ENCODE results near the gene FMNL2. TPM values are rescaled to one million over a fixed set of nuclear protein-coding genes. Genes with fewer than 3 reads are reported as not detected.

The FMNL2 gene
- total and polyA plus RNA-seq, 2 experiments from 2014 or later = 5.1 to 11.7 TPM

- Histone ChIP-seq H3K36me3 (no peaks in the 10 kb centered on the region), H3K4me1 (ENCODE audit: low read depth) (no peaks in the 10 kb centered on the region), H3K4me3 (no peak overlapping the region), H3K27ac (no peak overlapping the region), H3K9me3 (ENCODE audit: low read depth) (no peaks in the 10 kb centered on the region), H3K27me3 (no peaks in the 10 kb centered on the region)
- TF ChIP-seq, protein P1, sequence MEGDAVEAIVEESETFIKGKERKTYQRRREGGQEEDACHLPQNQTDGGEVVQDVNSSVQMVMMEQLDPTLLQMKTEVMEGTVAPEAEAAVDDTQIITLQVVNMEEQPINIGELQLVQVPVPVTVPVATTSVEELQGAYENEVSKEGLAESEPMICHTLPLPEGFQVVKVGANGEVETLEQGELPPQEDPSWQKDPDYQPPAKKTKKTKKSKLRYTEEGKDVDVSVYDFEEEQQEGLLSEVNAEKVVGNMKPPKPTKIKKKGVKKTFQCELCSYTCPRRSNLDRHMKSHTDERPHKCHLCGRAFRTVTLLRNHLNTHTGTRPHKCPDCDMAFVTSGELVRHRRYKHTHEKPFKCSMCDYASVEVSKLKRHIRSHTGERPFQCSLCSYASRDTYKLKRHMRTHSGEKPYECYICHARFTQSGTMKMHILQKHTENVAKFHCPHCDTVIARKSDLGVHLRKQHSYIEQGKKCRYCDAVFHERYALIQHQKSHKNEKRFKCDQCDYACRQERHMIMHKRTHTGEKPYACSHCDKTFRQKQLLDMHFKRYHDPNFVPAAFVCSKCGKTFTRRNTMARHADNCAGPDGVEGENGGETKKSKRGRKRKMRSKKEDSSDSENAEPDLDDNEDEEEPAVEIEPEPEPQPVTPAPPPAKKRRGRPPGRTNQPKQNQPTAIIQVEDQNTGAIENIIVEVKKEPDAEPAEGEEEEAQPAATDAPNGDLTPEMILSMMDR (IDR thresholded peaks at IDR 0.05; ENCODE audit: low read depth, low read length) = no peak
- peak in 1 of 2 donors; percentile 58 for DNase-seq (ENCODE audit: low read depth in 1 of 2, low spot score in 1 of 2)
Measured at GRCh38 chr2:152577579-152577978, 242.6 kb downstream of the FMNL2 start.

DNA sequence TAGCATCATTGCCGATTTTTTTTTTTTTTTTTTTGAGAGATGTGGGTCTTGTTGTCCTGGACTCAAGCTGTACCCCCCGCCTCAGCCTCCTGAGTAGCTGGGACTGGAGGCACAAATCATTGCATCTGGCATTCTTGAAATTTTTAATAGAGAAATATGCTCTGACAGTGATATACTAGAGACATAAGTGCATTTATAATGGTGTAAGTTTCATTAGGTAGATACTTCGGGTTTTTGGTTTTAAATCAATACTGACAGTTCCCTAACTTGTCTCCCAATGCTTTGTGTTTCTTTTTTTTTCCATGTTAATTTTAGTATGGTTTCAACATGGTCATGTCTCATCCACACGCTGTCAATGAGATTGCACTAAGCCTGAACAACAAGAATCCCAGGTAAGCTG, 243.6 kb downstream of the FMNL2 start:
- no peak overlapping the region for H3K4me3 ChIP-seq
- TF ChIP-seq, protein P1 (IDR thresholded peaks at IDR 0.05; ENCODE audit: low read depth, low read length) = no peak

GRCh38 chr2:152580714-152581113, 245.7 kb downstream of the FMNL2 start:
- H3K36me3 ChIP-seq = no peaks in the 10 kb centered on the region
- H3K27ac ChIP-seq = no peak overlapping the region
- H3K4me3 ChIP-seq = no peak overlapping the region
- no peak for DNase-seq (ENCODE audit: low read depth in 1 of 2, low spot score in 1 of 2)
- H3K4me1 ChIP-seq (ENCODE audit: low read depth) = no peaks in the 10 kb centered on the region
- H3K27me3 ChIP-seq = no peaks in the 10 kb centered on the region
- TF ChIP-seq, protein P1 (IDR thresholded peaks at IDR 0.05; ENCODE audit: low read depth, low read length) = no peak
- no peaks in the 10 kb centered on the region for H3K9me3 ChIP-seq (ENCODE audit: low read depth)

More for the DNA sequence above, 243.6 kb downstream of the FMNL2 start:
- no peak for DNase-seq (ENCODE audit: low read depth in 1 of 2, low spot score in 1 of 2)
- H3K4me1 ChIP-seq (ENCODE audit: low read depth) = no peaks in the 10 kb centered on the region
- no peaks in the 10 kb centered on the region for H3K27me3 ChIP-seq
- H3K9me3 ChIP-seq (ENCODE audit: low read depth) = no peaks in the 10 kb centered on the region
- no peaks in the 10 kb centered on the region for H3K36me3 ChIP-seq
- H3K27ac ChIP-seq = no peak overlapping the region

DNA sequence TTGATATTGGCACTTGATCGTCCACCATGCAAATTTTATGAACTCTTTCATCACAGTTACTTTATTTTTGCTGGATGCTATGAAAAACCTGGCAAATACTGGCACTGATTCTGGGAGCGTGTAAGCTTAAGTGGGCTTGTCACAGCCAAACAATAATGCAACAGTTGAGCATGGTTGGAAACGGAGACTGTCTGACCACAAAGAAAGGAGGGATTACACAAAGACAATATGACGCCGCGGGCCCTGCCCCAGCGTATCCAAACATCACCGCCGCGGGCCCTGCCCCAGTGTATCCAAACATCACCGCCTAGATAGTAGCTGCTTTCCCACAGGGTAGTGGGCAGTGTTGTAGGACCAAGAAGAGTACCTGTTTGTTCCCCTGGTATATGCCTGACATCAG, 246.4 kb downstream of the FMNL2 start:
- Histone ChIP-seq H3K27ac (no peak overlapping the region), H3K4me1 (ENCODE audit: low read depth) (no peaks in the 10 kb centered on the region), H3K36me3 (no peaks in the 10 kb centered on the region), H3K4me3 (no peak overlapping the region), H3K9me3 (ENCODE audit: low read depth) (no peaks in the 10 kb centered on the region), H3K27me3 (no peaks in the 10 kb centered on the region)
- TF ChIP-seq, protein P1 (IDR thresholded peaks at IDR 0.05; ENCODE audit: low read depth, low read length) = no peak
- DNase-seq (ENCODE audit: low read depth in 1 of 2, low spot score in 1 of 2) = no peak

DNA sequence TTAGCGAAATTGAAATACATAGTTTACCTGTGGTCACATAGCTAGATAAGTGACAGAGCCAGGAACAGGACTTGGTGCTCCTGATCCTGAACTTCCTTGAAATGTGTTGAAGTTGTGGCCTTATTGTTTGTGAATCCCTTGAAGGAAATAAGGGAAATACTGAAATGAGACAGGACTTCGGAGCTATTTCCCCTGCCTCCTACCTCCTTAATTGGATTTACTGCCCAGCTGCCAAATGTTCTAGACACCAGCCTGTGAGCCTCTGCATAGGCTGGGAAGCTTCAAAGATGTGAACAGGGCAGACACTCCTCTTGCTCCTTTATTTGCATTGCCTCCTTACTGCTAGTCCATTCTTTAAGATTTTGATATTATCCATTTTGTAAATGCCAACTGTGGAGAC, 247.1 kb downstream of the FMNL2 start:
- H3K9me3 ChIP-seq (ENCODE audit: low read depth) = no peaks in the 10 kb centered on the region
- no peaks in the 10 kb centered on the region for H3K36me3 ChIP-seq
- H3K4me3 ChIP-seq = no peak overlapping the region
- TF ChIP-seq, protein P1 (IDR thresholded peaks at IDR 0.05; ENCODE audit: low read depth, low read length) = no peak
- DNase-seq (ENCODE audit: low read depth in 1 of 2, low spot score in 1 of 2) = no peak
- no peaks in the 10 kb centered on the region for H3K4me1 ChIP-seq (ENCODE audit: low read depth)
- no peak overlapping the region for H3K27ac ChIP-seq
- no peaks in the 10 kb centered on the region for H3K27me3 ChIP-seq

Data from cardiac muscle cell (in vitro differentiated cells and primary cell).